AG09319 (cell line): ENCODE measurements around the gene ATXN7L1.
"Not testable (repeated sequence)": the region's sequence is repeated elsewhere in the genome, so short reads cannot be mapped to it uniquely, and the experiment has no call there.

Experiments
- DNase-seq: peaks from one replicate; pipeline ENCODE4 v3.0.0-alpha.2; 2010; ENCODE audit warnings: low read depth; ENCODE audit errors: extremely low read depth
- TF ChIP-seq, protein P1 (sequence below): IDR thresholded peaks from 2 replicates; pipeline ENCODE4 v1.5.1; 2011; ENCODE audit warnings: low read depth, mild to moderate bottlenecking, inconsistent platforms, low read length, moderate library complexity

Gene ATXN7L1

DNA sequence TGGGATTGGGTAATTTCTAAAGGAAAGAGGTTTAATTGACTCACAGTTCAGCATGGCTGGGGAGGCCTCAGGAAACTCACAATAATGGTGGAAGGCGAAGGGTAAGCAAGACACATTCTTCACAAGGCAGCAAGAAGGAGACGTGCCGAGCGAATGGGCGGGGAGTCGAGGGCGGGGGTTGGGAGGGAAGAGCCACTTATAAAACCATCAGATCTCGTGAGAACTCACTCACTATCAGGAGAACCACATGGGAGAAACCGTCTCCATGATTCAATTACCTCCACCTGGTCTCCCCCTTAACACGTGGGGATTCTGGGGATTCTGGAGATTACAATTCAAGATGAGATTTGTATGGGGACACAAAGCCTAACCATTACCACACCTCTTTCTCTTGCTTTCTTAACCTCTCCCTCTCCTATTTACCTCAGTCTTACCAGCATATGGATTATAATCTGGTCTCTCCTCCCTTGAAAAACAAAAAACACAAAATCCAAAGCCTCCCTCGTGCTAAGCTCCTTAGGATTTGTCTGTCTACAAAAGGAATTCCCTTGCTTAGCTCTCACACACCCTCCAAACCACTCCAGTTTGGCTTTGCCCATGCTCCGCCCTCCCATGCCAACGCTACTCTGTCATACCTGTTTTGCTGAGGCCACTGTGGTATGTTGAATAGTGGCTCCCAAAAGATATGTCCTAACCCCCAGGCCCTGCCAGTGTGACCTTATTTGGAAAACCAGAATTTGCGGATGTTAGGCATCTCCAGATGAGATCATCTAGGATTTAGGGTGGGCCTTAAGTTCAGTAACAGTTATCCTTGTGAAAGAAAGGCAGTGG is 275.5 kb downstream of the ATXN7L1 start:
- DNase-seq: no peak
- TF ChIP-seq, protein P1, sequence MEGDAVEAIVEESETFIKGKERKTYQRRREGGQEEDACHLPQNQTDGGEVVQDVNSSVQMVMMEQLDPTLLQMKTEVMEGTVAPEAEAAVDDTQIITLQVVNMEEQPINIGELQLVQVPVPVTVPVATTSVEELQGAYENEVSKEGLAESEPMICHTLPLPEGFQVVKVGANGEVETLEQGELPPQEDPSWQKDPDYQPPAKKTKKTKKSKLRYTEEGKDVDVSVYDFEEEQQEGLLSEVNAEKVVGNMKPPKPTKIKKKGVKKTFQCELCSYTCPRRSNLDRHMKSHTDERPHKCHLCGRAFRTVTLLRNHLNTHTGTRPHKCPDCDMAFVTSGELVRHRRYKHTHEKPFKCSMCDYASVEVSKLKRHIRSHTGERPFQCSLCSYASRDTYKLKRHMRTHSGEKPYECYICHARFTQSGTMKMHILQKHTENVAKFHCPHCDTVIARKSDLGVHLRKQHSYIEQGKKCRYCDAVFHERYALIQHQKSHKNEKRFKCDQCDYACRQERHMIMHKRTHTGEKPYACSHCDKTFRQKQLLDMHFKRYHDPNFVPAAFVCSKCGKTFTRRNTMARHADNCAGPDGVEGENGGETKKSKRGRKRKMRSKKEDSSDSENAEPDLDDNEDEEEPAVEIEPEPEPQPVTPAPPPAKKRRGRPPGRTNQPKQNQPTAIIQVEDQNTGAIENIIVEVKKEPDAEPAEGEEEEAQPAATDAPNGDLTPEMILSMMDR: no peak

DNA sequence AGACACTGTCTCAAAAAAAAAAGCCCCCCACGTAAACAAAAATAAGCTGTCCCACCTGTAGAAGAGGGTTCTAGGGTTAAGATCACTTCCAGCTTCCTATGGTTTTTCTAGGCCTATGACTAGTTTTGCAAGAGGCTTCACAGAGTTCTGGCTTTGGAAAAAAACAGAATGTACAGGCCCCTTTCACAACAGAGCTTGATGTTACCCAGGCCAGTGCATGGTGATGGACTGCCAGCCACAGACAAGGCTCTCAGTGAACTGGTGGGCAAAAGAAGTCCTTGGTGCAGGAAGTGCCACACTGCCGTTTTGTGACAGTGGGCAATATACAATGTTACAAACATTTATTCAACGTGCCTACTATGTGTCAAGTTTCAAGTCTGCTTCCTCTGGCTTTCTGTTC is 276.8 kb downstream of the ATXN7L1 start:
- TF ChIP-seq, protein P1: no peak
- no peak for DNase-seq

DNA sequence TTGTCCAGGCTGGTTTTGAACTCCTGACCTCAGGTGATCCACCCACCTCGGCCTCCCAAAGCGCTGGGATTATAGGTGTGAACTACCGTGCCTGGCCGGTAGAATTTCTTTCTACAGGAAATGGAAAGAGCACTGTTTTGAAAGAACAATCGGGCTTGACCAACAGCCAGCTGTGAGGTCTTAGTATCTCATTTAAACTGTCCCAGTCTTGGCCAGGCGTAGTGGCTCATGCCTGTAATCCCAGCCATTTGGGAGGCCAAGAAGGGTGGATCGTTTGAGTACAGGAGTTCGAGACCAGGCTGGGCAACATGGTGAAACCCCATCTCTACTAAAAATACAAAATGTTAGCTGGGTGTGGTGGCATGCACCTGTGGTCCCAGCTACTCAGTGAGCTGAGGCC is 277.3 kb downstream of the ATXN7L1 start:
- not testable (repeated sequence) for DNase-seq

DNA sequence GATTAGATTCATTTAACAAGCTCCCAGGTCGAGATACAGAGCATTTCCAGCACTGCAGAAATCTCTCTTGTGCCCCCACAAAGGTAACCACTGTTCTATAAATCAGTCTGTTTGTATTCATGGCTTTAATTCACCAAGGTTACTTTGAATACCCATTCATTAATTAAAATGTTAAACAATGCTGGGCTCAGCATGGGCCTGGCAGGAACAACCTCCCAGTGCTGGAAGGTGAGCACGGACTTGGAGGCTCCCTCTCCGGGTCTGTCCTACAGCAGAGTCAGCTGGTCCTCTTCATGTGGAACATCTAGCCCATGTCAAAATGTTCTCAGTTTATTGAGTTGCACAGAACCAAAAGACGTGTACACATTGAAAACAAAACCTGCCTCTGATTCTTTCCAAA is 279.5 kb downstream of the ATXN7L1 start:
- TF ChIP-seq, protein P1: no peak
- DNase-seq: no peak

DNA sequence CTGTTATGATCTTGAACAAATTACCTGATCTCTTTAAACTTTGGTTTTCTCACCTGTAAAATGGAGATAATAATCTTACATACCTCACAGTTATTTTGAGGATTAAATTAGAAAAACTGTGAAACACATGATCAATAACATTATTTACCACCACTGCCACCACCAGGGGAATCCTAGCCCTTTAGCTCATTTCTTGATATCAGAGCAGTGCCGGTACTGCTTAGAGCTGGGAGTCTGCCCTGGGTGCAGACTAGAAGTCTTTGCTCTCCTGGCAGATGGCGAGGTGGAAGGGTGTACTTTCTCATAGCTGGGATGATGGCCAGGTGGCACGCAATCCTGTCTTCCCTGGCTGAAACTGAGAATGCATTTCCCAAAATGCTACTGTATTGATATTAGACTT is 282.4 kb downstream of the ATXN7L1 start:
- TF ChIP-seq, protein P1: no peak
- DNase-seq: no peak

DNA sequence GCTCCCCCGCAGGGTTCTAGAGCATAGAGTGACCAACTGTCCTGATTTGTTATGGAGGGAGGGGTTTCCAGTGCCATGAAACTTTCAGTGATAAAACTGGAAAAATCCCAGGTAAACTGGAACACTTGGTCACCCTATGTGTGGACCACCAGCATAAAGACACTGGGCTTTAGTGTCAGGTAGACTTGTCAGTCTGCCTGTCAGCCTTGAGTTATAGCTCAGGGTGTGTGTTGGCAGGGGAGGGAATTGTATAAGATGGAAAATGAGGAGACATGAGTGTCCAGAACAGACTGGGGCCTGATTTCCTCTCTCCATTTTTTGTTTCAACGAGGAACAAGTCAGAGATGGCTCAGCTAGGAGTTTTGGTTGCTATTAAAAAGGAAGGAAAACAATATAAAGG is 284.9 kb downstream of the ATXN7L1 start:
- DNase-seq: no peak
- TF ChIP-seq, protein P1: no peak

DNA sequence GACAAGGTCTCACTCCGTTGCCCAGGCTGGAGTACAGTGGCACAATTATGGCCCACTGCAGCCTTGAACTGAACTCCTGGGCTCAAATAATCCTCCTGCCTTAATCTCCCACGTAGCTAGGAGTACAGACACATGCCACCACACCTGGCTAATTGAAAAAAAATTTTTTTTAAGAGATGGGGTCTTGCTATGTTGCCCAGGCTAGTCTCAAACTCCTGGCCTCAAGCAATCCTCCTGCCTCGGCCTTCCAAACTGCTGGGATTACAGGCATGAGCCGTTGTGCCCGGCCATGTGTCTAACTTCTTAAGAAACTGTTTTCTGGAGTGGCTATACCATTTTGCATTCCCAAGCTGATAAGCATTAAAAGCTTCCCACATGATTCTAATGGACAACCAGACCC is 285.6 kb downstream of the ATXN7L1 start:
- TF ChIP-seq, protein P1: no peak
- DNase-seq: no peak
